Activated CD4-positive, alpha-beta memory T cell treated with anti-CD3 and anti-CD28 coated beads for 36 hours (primary cell): ENCODE measurements around the gene SP2. TPM values are rescaled to one million over a fixed set of nuclear protein-coding genes. Genes with fewer than 3 reads are reported as not detected.

Source experiments
- CTCF ChIA-PET: fragments of 350-600 bp; sonication (Branson Sonifier 250); formaldehyde crosslinking; loops from one replicate; lab custom pipeline; 2021; ENCODE audit warnings: antibody characterized with exemption, inconsistent platforms; lab: Charles Lee
- POLR2A ChIA-PET: fragments of 350-600 bp; sonication (Branson Sonifier 250); formaldehyde crosslinking; loops from one replicate; lab custom pipeline; 2021; ENCODE audit warnings: antibody characterized with exemption; lab: Charles Lee
- DNase-seq: peaks from one replicate; pipeline ENCODE4 v3.0.0-alpha.2; 2020
- H3K27ac Mint-ChIP-seq: one replicate; pipeline ENCODE4 v1.8.0; 2021; ENCODE audit warnings: mixed read lengths
- H3K27me3 Mint-ChIP-seq: one replicate; pipeline ENCODE4 v1.8.0; 2021; ENCODE audit warnings: mixed read lengths
- H3K36me3 Mint-ChIP-seq: one replicate; pipeline ENCODE4 v1.8.0; 2021; ENCODE audit warnings: mixed read lengths
- H3K4me1 Mint-ChIP-seq: one replicate; pipeline ENCODE4 v1.8.0; 2021; ENCODE audit warnings: low read depth, mixed read lengths
- H3K4me3 Mint-ChIP-seq: one replicate; pipeline ENCODE4 v1.8.0; 2021; ENCODE audit warnings: mild to moderate bottlenecking, mixed read lengths
- H3K9me3 Mint-ChIP-seq: one replicate; pipeline ENCODE4 v1.8.0; 2021; ENCODE audit warnings: mixed read lengths
- intact Hi-C: fragments of 100-400 bp; cut with micrococcal nuclease; formaldehyde crosslinking; loops from one replicate; pipeline ENCODE4 v1.15.1; 2023
- total RNA-seq, 2 experiments: library from RNA; stranded (reverse); gene quantifications; one replicate each; pipeline ENCODE4 v1.2.3, GENCODE V29; 2021

The SP2 gene
- total RNA-seq, 2 experiments from 2014 or later, result 15.1 to 17.2 TPM

GRCh38 chr17:47969930-47970724 lies 74.1 kb downstream of the SP2 start:
- H3K27me3 Mint-ChIP-seq, result no peaks in the 10 kb centered on the region
- ChIA-PET POLR2A (interaction anchor here (0.8 to 1.9 kb wide), 5 partner anchors 11 to 74 kb away, joined by 3 to 14 read pairs (median 4); partner anchors contain the start of gene SP2), CTCF (interaction anchor here (0.5 to 11.9 kb wide), 37 partner anchors 8 to 147 kb away, joined by 3 to 290 read pairs (median 4); partner anchors contain the start of genes CBX1, LRRC46, MRPL10 and PNPO)
- no peaks in the 10 kb centered on the region for H3K9me3 Mint-ChIP-seq
- DNase-seq, result no peak
- H3K4me3 Mint-ChIP-seq, result peak overlapping the region; percentile 88
- peaks cover 7% of the 10 kb centered on the region for H3K36me3 Mint-ChIP-seq
- peak overlapping the region; percentile 24 for H3K27ac Mint-ChIP-seq
- peaks cover 22% of the 10 kb centered on the region for H3K4me1 Mint-ChIP-seq
- intact Hi-C loops, result loop anchor here (1.0 to 2.0 kb wide), 6 partner anchors 23 to 321 kb away; partner anchors contain the start of genes KPNB1, NFE2L1 and PNPO

- POLR2A ChIA-PET, result interaction anchor here (0.9 to 1.9 kb wide), 5 partner anchors 21 to 75 kb away, joined by 3 to 14 read pairs (median 4); partner anchors contain the start of gene SP2
- peak within 1 kb of the TSS; percentile 88 for H3K4me3 Mint-ChIP-seq
- H3K27me3 Mint-ChIP-seq, result no peaks in the 10 kb centered on the region
Measured at GRCh38 chr17:47970725-47971499, 74.9 kb downstream of the SP2 start, which contains the start of gene CDK5RAP3. Gene CDK5RAP3 (plus strand): TSS chr17:47971113. CDS start chr17:47971147, 34 bp downstream.

GRCh38 chr17:47973541-47973940 lies 77.5 kb downstream of the SP2 start:
- Mint-ChIP-seq H3K36me3 (peaks cover 26% of the 10 kb centered on the region), H3K27me3 (no peaks in the 10 kb centered on the region), H3K27ac (no peak overlapping the region), H3K4me1 (peaks cover 22% of the 10 kb centered on the region), H3K9me3 (no peaks in the 10 kb centered on the region), H3K4me3 (no peak overlapping the region)
- ChIA-PET POLR2A (no interaction called here), CTCF (interaction anchor here (1.8 to 11.9 kb wide), 2 partner anchors 24 to 131 kb away, joined by 4 to 290 read pairs; partner anchors contain the start of genes PNPO and PRR15L)
- DNase-seq, result no peak
- intact Hi-C loops, result no loop called here

More at GRCh38 chr17:47970725-47971499, 74.9 kb downstream of the SP2 start, which contains the start of gene CDK5RAP3:
- H3K36me3 Mint-ChIP-seq, result peaks cover 12% of the 10 kb centered on the region
- DNase-seq, result peak; percentile 100
- peaks cover 22% of the 10 kb centered on the region for H3K4me1 Mint-ChIP-seq
- H3K27ac Mint-ChIP-seq, result peak within 1 kb of the TSS; percentile 85
- intact Hi-C loops, result loop anchor here (1.0 to 2.0 kb wide), 7 partner anchors 24 to 322 kb away; partner anchors contain the start of genes KPNB1, NFE2L1, PNPO and SP2
- no peaks in the 10 kb centered on the region for H3K9me3 Mint-ChIP-seq
- CTCF ChIA-PET, result interaction anchor here (0.6 to 11.9 kb wide), 38 partner anchors 8 to 935 kb away, joined by 3 to 290 read pairs (median 4); partner anchors contain the start of genes CBX1, LRRC46, MRPL10 and OSBPL7

GRCh38 chr17:47975189-47975822 lies 79.3 kb downstream of the SP2 start:
- H3K36me3 Mint-ChIP-seq, result peaks cover 36% of the 10 kb centered on the region
- no peak overlapping the region for H3K27ac Mint-ChIP-seq
- ChIA-PET POLR2A (no interaction called here), CTCF (interaction anchor here (11.9 kb wide), 1 partner anchor 26 kb away, joined by 290 read pairs; the partner anchor contains the start of genes PNPO and PRR15L)
- H3K27me3 Mint-ChIP-seq, result no peaks in the 10 kb centered on the region
- DNase-seq, result no peak
- no peak overlapping the region for H3K4me3 Mint-ChIP-seq
- intact Hi-C loops, result no loop called here
- peaks cover 16% of the 10 kb centered on the region for H3K4me1 Mint-ChIP-seq
- H3K9me3 Mint-ChIP-seq, result no peaks in the 10 kb centered on the region

- Mint-ChIP-seq H3K27me3 (no peaks in the 10 kb centered on the region), H3K4me3 (no peak overlapping the region), H3K4me1 (peaks cover 13% of the 10 kb centered on the region), H3K27ac (no peak overlapping the region), H3K9me3 (no peaks in the 10 kb centered on the region), H3K36me3 (peaks cover 38% of the 10 kb centered on the region)
- DNase-seq, result no peak
- CTCF ChIA-PET, result interaction anchor here (0.9 to 1.4 kb wide), 4 partner anchors 9 to 43 kb away, joined by 3 to 4 read pairs (median 4); no protein-coding TSS in a partner anchor
- POLR2A ChIA-PET, result no interaction called here
- intact Hi-C loops, result no loop called here
Measured at GRCh38 chr17:47975823-47976205, 79.8 kb downstream of the SP2 start.

GRCh38 chr17:47978324-47978723 lies 82.3 kb downstream of the SP2 start:
- H3K4me3 Mint-ChIP-seq, result no peak overlapping the region
- H3K9me3 Mint-ChIP-seq, result no peaks in the 10 kb centered on the region
- no peaks in the 10 kb centered on the region for H3K27me3 Mint-ChIP-seq
- CTCF ChIA-PET, result interaction anchor here (0.6 to 2.1 kb wide), 15 partner anchors 8 to 131 kb away, joined by 3 to 15 read pairs (median 3); partner anchors contain the start of genes CDK5RAP3 and PNPO
- intact Hi-C loops, result no loop called here
- H3K27ac Mint-ChIP-seq, result no peak overlapping the region
- peaks cover 45% of the 10 kb centered on the region for H3K36me3 Mint-ChIP-seq
- POLR2A ChIA-PET, result no interaction called here
- DNase-seq, result peak; percentile 55
- H3K4me1 Mint-ChIP-seq, result peaks cover 1% of the 10 kb centered on the region

Other genes starting within 250 kb of the SP2 start
- 100 to 1,000 TPM; 475 to 488 TPM for gene KPNB1, start 246.3 kb upstream of the SP2 start, total RNA-seq
- 10 to 100 TPM; 11.3 to 13.0 TPM for gene TBKBP1, start 202.1 kb upstream of the SP2 start, total RNA-seq
- 10 to 100 TPM; 57.7 to 58.2 TPM for gene TBX21, start 163.0 kb upstream of the SP2 start, total RNA-seq
- gene OSBPL7, start 74.4 kb upstream of the SP2 start, total RNA-seq, result 10 to 100 TPM; 14.7 to 15.6 TPM
- 10 to 100 TPM; 69.9 to 72.4 TPM for gene MRPL10, start 64.7 kb upstream of the SP2 start, total RNA-seq
- gene LRRC46, start 64.6 kb upstream of the SP2 start, total RNA-seq, result under 1 TPM; 0.29 to 0.59 TPM
- 10 to 100 TPM; 20.6 to 21.0 TPM for gene SCRN2, start 55.0 kb upstream of the SP2 start, total RNA-seq
- under 1 TPM; 0.10 to 0.12 TPM for gene SP6, start 45.1 kb upstream of the SP2 start, total RNA-seq
- gene PNPO, start 45.3 kb downstream of the SP2 start, total RNA-seq, result 10 to 100 TPM; 32.5 to 34.4 TPM
- not detected for gene PRR15L, start 61.6 kb downstream of the SP2 start, total RNA-seq
- 100 to 1,000 TPM; 170 to 183 TPM for gene CDK5RAP3, start 74.9 kb downstream of the SP2 start, total RNA-seq
- gene COPZ2, start 141.6 kb downstream of the SP2 start, total RNA-seq, result 1 to 10 TPM; 4.9 to 6.2 TPM
- 10 to 100 TPM; 82.4 to 84.1 TPM for gene NFE2L1, start 152.1 kb downstream of the SP2 start, total RNA-seq
- gene CBX1, start 205.2 kb downstream of the SP2 start, total RNA-seq, result 10 to 100 TPM; 55.3 to 56.7 TPM
- gene SNX11, start 211.5 kb downstream of the SP2 start, total RNA-seq, result 10 to 100 TPM; 19.7 to 21.7 TPM